Smooth muscle cell (in vitro differentiated cells): ENCODE measurements around the gene AATK. TPM values are rescaled to one million over a fixed set of nuclear protein-coding genes. Genes with fewer than 3 reads are reported as not detected.
A peak's percentile ranks its signal among the peaks of the same experiment; 100 is the strongest.

Experiments
- DNase-seq: peaks from one replicate; lab custom pipeline; 2025; ENCODE audit not compliant: unreplicated experiment; lab: John Stamatoyannopoulos, UW
- H2AFZ ChIP-seq: fragments of 200-600 bp; sonication (generic); 2 replicates; pipeline ENCODE4 v1.6.0; 2016; ENCODE audit warnings: antibody characterized with exemption, low read depth, mild to moderate bottlenecking
- H3F3A ChIP-seq: fragments of 200-600 bp; sonication (generic); 2 replicates; pipeline ENCODE4 v1.6.0; 2017; ENCODE audit warnings: antibody characterized with exemption, low read depth
- H3K27ac ChIP-seq: fragments of 200-600 bp; sonication (generic); 2 replicates; pipeline ENCODE4 v1.5.1; 2016; ENCODE audit warnings: low read depth, mild to moderate bottlenecking
- H3K27me3 ChIP-seq: fragments of 200-600 bp; sonication (generic); 2 replicates; pipeline ENCODE4 v1.6.1; 2016; ENCODE audit warnings: low read depth, mild to moderate bottlenecking
- H3K36me3 ChIP-seq: fragments of 200-600 bp; sonication (generic); 2 replicates; pipeline ENCODE4 v1.5.1; 2016; ENCODE audit warnings: low read depth
- H3K4me1 ChIP-seq: fragments of 200-600 bp; sonication (generic); 2 replicates; pipeline ENCODE4 v1.5.1; 2016; ENCODE audit warnings: low read depth
- H3K4me2 ChIP-seq: fragments of 200-600 bp; sonication (generic); 2 replicates; pipeline ENCODE4 v1.6.0; 2016; ENCODE audit warnings: mild to moderate bottlenecking
- H3K4me3 ChIP-seq: fragments of 200-600 bp; sonication (generic); 2 replicates; pipeline ENCODE4 v1.5.1; 2016; ENCODE audit warnings: mild to moderate bottlenecking
- H3K79me2 ChIP-seq: fragments of 200-600 bp; sonication (generic); 2 replicates; pipeline ENCODE4 v1.6.0; 2016; ENCODE audit warnings: low read depth, mild to moderate bottlenecking
- H3K9ac ChIP-seq: fragments of 200-600 bp; sonication (generic); 2 replicates; pipeline ENCODE4 v1.6.0; 2016; ENCODE audit warnings: low read depth
- H3K9me3 ChIP-seq: fragments of 200-600 bp; sonication (generic); replicated peaks from 2 replicates; pipeline ENCODE4 v1.5.1; 2016; ENCODE audit warnings: low read depth
- H4K20me1 ChIP-seq: fragments of 200-600 bp; sonication (generic); 2 replicates; pipeline ENCODE4 v1.6.0; 2016; ENCODE audit warnings: low read depth
- CTCF ChIP-seq: fragments of 200-600 bp; sonication (generic); IDR thresholded peaks from 2 replicates; pipeline ENCODE4 v1.5.1; 2017; ENCODE audit warnings: borderline replicate concordance, mild to moderate bottlenecking, antibody characterized with exemption; ENCODE audit not compliant: insufficient read depth, poor library complexity, severe bottlenecking
- WGBS: methylation state at CpG from one replicate; pipeline ENCODE4 v1.1.7; 2016; ENCODE audit warnings: low lambda C conversion rate; 5-methylcytosine and 5-hydroxymethylcytosine counted together
- polyA plus RNA-seq: library from polyadenylated mRNA; unstranded; fragments of >200 nt; fragmentation: Nextera tagmentation; extraction: Ambion mirVana; gene quantifications from 2 replicates; pipeline ENCODE4 v1.2.1, GENCODE V29; 2016
- total RNA-seq: library from RNA; depleted of rRNA; stranded (reverse); fragments of >200 nt; gene quantifications from 2 replicates; pipeline ENCODE4 v1.2.3, GENCODE V29; 2014

Gene AATK
- total and polyA plus RNA-seq, 2 experiments from 2014 or later, result 0.61 to 0.67 TPM

- DNase-seq, result no peak
- Histone ChIP-seq H3K4me3 (no peak overlapping the region), H3K79me2 (no peaks in the 10 kb centered on the region), H3K27me3 (no peaks in the 10 kb centered on the region), H3K36me3 (no peaks in the 10 kb centered on the region), H3K9me3 (no peaks in the 10 kb centered on the region), H3F3A (peaks cover 11% of the 10 kb centered on the region), H3K9ac (peak overlapping the region; percentile 58), H3K4me2 (peak overlapping the region; percentile 83), H2AFZ (no peak overlapping the region), H3K4me1 (peaks cover 42% of the 10 kb centered on the region), H3K27ac (peak overlapping the region; percentile 67), H4K20me1 (peaks cover 30% of the 10 kb centered on the region)
- 65% methylated on average over 12 of the region's 13 CpGs for WGBS
- no peak for TF ChIP-seq CTCF
Measured at GRCh38 chr17:81097943-81098308, 68.1 kb downstream of the AATK start.

DNA sequence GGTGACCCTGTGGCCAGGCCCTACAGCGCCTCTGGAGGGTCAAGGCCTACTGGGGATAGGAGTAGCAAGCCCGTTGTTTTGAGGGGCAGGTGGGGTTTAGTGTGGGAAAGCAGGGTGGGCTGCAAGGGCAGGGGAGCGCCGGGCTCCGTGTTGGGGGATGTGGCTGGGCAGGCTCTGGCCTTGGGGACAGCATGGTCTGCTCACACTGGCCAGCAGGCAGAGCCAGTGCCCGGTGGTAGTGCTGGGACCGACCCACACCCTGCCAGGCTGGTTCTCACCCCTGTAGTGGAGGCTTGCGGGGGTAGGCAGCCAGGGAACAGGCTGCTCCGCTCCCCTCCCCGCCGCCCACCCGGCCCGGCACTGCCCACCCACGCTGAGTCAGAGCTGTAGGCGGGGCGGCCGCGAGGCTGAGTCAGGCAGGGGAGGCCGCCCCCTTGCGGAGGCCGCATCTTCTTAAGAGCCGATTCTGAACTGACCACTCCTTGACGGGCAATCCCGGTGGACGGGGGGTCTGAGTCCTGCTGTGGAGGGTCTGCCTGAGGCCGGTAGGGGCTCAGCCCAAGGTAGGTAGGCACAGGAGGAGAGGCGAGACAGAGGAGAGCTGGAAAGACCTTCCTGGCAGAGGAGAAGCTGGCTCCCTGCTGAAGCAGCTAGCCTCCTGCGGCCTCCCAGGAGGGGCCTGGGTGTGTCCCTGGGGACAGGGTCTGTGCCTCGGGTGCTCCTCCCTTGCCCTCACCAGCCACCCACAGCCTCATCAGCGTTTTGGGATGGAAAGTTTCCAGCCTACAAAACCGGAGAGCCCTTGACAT, 68.7 kb downstream of the AATK start:
- Histone ChIP-seq H3F3A (peaks cover 11% of the 10 kb centered on the region), H3K9ac (peak overlapping the region; percentile 58), H3K79me2 (no peaks in the 10 kb centered on the region), H4K20me1 (peaks cover 29% of the 10 kb centered on the region), H3K4me1 (peaks cover 42% of the 10 kb centered on the region), H3K4me2 (peak overlapping the region; percentile 83), H2AFZ (no peak overlapping the region), H3K4me3 (no peak overlapping the region), H3K27me3 (no peaks in the 10 kb centered on the region), H3K36me3 (no peaks in the 10 kb centered on the region), H3K9me3 (no peaks in the 10 kb centered on the region), H3K27ac (peak overlapping the region; percentile 67)
- peak; percentile 60 for DNase-seq
- 21% methylated on average over 27 of the region's 31 CpGs for WGBS
- peak; percentile 71 for TF ChIP-seq CTCF

GRCh38 chr17:81096741-81097133, 69.3 kb downstream of the AATK start:
- Histone ChIP-seq H3K36me3 (no peaks in the 10 kb centered on the region), H3K9ac (peak overlapping the region; percentile 58), H3F3A (peaks cover 11% of the 10 kb centered on the region), H3K9me3 (no peaks in the 10 kb centered on the region), H3K79me2 (no peaks in the 10 kb centered on the region), H3K4me1 (peaks cover 42% of the 10 kb centered on the region), H4K20me1 (peaks cover 30% of the 10 kb centered on the region), H3K4me2 (peak overlapping the region; percentile 83), H2AFZ (no peak overlapping the region), H3K27ac (peak overlapping the region; percentile 67), H3K27me3 (no peaks in the 10 kb centered on the region), H3K4me3 (no peak overlapping the region)
- no peak for TF ChIP-seq CTCF
- 84% methylated on average over 5 of the region's 7 CpGs for WGBS
- no peak for DNase-seq

DNA sequence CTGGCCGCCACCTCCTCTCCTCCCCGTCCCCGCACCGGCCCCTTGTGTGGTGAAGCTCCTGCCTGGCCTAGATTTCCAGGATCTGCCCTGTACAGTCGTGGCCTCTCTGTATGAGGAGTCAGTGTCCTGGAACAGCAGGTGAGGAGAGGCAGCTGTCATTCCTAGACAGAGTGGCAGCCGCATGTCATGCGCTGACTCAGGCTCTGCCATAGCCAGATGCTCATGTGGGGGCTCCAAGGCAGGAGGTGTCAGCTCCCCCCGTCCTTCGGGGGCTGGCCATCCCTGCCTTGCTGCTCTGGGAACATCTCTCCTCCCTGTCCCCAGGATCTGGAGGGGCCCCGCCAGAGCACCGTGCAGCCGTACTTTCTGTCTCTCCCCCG, 70.6 kb downstream of the AATK start:
- Histone ChIP-seq H3K4me3 (no peak overlapping the region), H3F3A (peaks cover 11% of the 10 kb centered on the region), H3K27me3 (no peaks in the 10 kb centered on the region), H3K36me3 (no peaks in the 10 kb centered on the region), H3K79me2 (no peaks in the 10 kb centered on the region), H3K9ac (peak overlapping the region; percentile 94), H2AFZ (no peak overlapping the region), H3K27ac (peak overlapping the region; percentile 99), H3K4me1 (peaks cover 42% of the 10 kb centered on the region), H3K9me3 (no peaks in the 10 kb centered on the region), H3K4me2 (peak overlapping the region; percentile 83), H4K20me1 (peaks cover 31% of the 10 kb centered on the region)
- 48% methylated on average over 13 of the region's 13 CpGs for whole genome bisulfite sequencing
- TF ChIP-seq CTCF, result no peak
- DNase-seq, result no peak
